Colonic mucosa (tissue), 4 donors: Measurements from ENCODE around the gene GAS7. TPM values are rescaled to one million over a fixed set of nuclear protein-coding genes. Genes with fewer than 3 reads are reported as not detected.

Experiments
- DNase-seq: peaks from one replicate; pipeline ENCODE4 v3.0.0-alpha.2; 2020
- H3K27ac ChIP-seq: fragments of 200-600 bp; one replicate; pipeline ENCODE4 v1.8.0; 2021
- H3K27me3 ChIP-seq: fragments of 200-600 bp; one replicate; pipeline ENCODE4 v1.8.0; 2021
- H3K36me3 ChIP-seq: fragments of 200-600 bp; one replicate; pipeline ENCODE4 v1.8.0; 2021
- H3K4me1 ChIP-seq: fragments of 200-600 bp; one replicate; pipeline ENCODE4 v1.8.0; 2021; ENCODE audit warnings: mild to moderate bottlenecking
- H3K4me3 ChIP-seq: fragments of 200-600 bp; one replicate; pipeline ENCODE4 v1.8.0; 2021
- H3K9ac ChIP-seq, 2 donors: one replicate each; pipeline ENCODE4 v1.7.0; 2013; ENCODE audit warnings: control low read depth in 2 of 2, low read depth in 2 of 2, low read length in 2 of 2
- H3K9me3 ChIP-seq: fragments of 200-600 bp; one replicate; pipeline ENCODE4 v1.8.0; 2021
- CTCF ChIP-seq: fragments of 200-600 bp; IDR thresholded peaks from one replicate; pipeline ENCODE4 v1.8.0; 2022; ENCODE audit warnings: antibody characterized with exemption, mild to moderate bottlenecking
- intact Hi-C: fragments of 100-400 bp; cut with DNase I; formaldehyde crosslinking; loops from one replicate; pipeline ENCODE4 v1.14.1; 2022
- total RNA-seq, 2 donors: library from RNA; stranded (reverse); fragmentation: NEBNext Ultra II Directional in 1 of 2; extraction: Animal tissue kit (Norgen Biotek cat#: 25700) in 1 of 2; gene quantifications; one replicate each; pipeline ENCODE4 v1.2.1, GENCODE V29; 2021
- donor health status: healthy.
- donor health status: DM: no; HTN: no; CAD: no.
- donor health status: DM: no; HTN: no; CAD: no.

GAS7 gene
- total RNA-seq, 2 donors from 2014 or later = 4.7 to 17.0 TPM

GRCh38 chr17:9907131-9907530 is 291.3 kb downstream of the GAS7 start:
- H3K4me1 ChIP-seq = no peaks in the 10 kb centered on the region
- H3K9ac ChIP-seq = no peak overlapping the region
- no peaks in the 10 kb centered on the region for H3K9me3 ChIP-seq
- no peaks in the 10 kb centered on the region for H3K36me3 ChIP-seq
- H3K4me3 ChIP-seq = no peak overlapping the region
- DNase-seq = no peak
- no peaks in the 10 kb centered on the region for H3K27me3 ChIP-seq
- intact Hi-C loops = no loop called here
- H3K27ac ChIP-seq = no peak overlapping the region
- TF ChIP-seq CTCF = no peak

GRCh38 chr17:9906616-9907015 is 291.8 kb downstream of the GAS7 start:
- H3K36me3 ChIP-seq = no peaks in the 10 kb centered on the region
- H3K9ac ChIP-seq = no peak overlapping the region
- H3K4me1 ChIP-seq = no peaks in the 10 kb centered on the region
- no peak for TF ChIP-seq CTCF
- no peak overlapping the region for H3K4me3 ChIP-seq
- DNase-seq = no peak
- no peaks in the 10 kb centered on the region for H3K27me3 ChIP-seq
- H3K27ac ChIP-seq = no peak overlapping the region
- intact Hi-C loops = no loop called here
- no peaks in the 10 kb centered on the region for H3K9me3 ChIP-seq

- Histone ChIP-seq H3K27me3 (no peaks in the 10 kb centered on the region), H3K9me3 (no peaks in the 10 kb centered on the region), H3K27ac (no peak overlapping the region), H3K9ac (no peak overlapping the region), H3K4me3 (no peak overlapping the region), H3K36me3 (no peaks in the 10 kb centered on the region), H3K4me1 (no peaks in the 10 kb centered on the region)
- TF ChIP-seq CTCF = peak; percentile 27
- intact Hi-C loops = no loop called here
- no peak for DNase-seq
Observed at GRCh38 chr17:9905902-9906301, 292.5 kb downstream of the GAS7 start.

- Histone ChIP-seq H3K36me3 (no peaks in the 10 kb centered on the region), H3K27ac (no peak within 1 kb of the TSS), H3K27me3 (no peaks in the 10 kb centered on the region), H3K9ac (no peak within 1 kb of the TSS), H3K4me1 (no peaks in the 10 kb centered on the region), H3K9me3 (no peaks in the 10 kb centered on the region), H3K4me3 (no peak within 1 kb of the TSS)
- no peak for DNase-seq
- no peak for TF ChIP-seq CTCF
- intact Hi-C loops = no loop called here
Observed at GRCh38 chr17:9905078-9905415, 293.4 kb downstream of the GAS7 start, which contains the start of gene RCVRN. Gene RCVRN (minus strand): TSS chr17:9905271. CDS start chr17:9905180, 91 bp downstream.

GRCh38 chr17:9904277-9905077 is 293.9 kb downstream of the GAS7 start:
- no peaks in the 10 kb centered on the region for H3K4me1 ChIP-seq
- H3K4me3 ChIP-seq = no peak overlapping the region
- TF ChIP-seq CTCF = no peak
- H3K27ac ChIP-seq = no peak overlapping the region
- no peaks in the 10 kb centered on the region for H3K27me3 ChIP-seq
- no peak overlapping the region for H3K9ac ChIP-seq
- DNase-seq = no peak
- H3K36me3 ChIP-seq = no peaks in the 10 kb centered on the region
- no peaks in the 10 kb centered on the region for H3K9me3 ChIP-seq
- intact Hi-C loops = no loop called here
